Measurements from ENCODE around the gene RPS6KB1. TPM values are rescaled to one million over a fixed set of nuclear protein-coding genes. Genes with fewer than 3 reads are reported as not detected.

RPS6KB1 gene
- total and polyA plus RNA-seq, 9 of the 15 experiments (the other 6 are each of a cell fraction or from before 2014, with no cell fraction given), result 8.8 to 60.7 (median 35.1) TPM

DNA sequence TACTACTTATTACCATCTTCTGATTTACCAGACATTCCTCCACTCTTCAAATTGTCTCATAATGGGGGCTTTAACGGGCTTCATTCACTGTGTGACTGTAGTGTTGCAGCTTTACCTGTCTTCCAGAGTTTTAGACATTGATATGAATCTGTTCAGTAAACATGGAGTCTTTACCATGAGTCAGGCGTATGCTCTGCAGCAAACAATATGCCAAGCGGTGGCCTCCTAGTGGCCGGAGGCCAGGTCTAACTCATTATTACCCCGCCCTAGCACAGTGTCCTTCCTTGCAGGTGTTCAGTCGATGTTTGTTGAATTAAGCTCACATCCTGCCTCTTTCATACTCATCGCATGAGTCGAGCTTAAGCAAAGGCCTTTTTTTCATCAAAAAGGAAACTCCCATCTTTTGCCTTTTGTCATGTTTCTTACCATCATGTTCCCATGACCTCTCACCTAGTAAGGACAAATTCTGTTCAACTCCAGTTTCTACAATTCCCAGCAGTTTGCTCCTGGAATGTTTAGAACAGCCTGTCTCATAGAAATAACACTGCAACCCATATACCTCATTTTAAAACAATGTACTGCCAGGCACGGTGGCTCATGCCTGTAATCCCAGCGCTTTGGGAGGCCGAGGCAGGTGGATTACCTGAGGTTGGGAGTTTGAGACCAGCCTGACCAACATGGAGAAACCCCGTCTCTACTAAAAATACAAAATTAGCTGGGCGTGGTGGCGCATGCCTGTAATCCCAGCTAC, 39.6 kb upstream of the RPS6KB1 start (continued):
- TF ChIP-seq, protein P1, sequence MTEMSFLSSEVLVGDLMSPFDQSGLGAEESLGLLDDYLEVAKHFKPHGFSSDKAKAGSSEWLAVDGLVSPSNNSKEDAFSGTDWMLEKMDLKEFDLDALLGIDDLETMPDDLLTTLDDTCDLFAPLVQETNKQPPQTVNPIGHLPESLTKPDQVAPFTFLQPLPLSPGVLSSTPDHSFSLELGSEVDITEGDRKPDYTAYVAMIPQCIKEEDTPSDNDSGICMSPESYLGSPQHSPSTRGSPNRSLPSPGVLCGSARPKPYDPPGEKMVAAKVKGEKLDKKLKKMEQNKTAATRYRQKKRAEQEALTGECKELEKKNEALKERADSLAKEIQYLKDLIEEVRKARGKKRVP (CRISPR knock-in tag; IDR thresholded peaks at IDR 0.05), result no peak
- TF ChIP-seq ELF1 (tag; IDR thresholded peaks at IDR 0.05) (no peak), FOXA3 (CRISPR knock-in tag; conservative IDR thresholded peaks at IDR 0.05 in 1 of 2, IDR thresholded peaks at IDR 0.05 in 1 of 2) (peak; percentile 94 to 97), MYC (IDR thresholded peaks at IDR 0.05; ENCODE audit: low read depth, low read length) (0 out of 2 replicates have a peak, but pooled peaks have one; percentile 26), MYC (CRISPR knock-in tag; IDR thresholded peaks at IDR 0.05; ENCODE audit: borderline replicate concordance, low read depth) (no peak), SIN3A (IDR thresholded peaks at IDR 0.05; ENCODE audit: borderline replicate concordance in 2 of 2, control insufficient read depth in 1 of 2, low read depth in 2 of 2, low read length in 2 of 2) (no peak), KAT2B (IDR thresholded peaks at IDR 0.05; ENCODE audit: low read depth, low read length) (no peak), JUND (IDR thresholded peaks at IDR 0.05; ENCODE audit: borderline replicate concordance, low read depth, low read length) (peak; percentile 70; the same call in 1 of the 2 replicates), JUND (tag; IDR thresholded peaks at IDR 0.05; ENCODE audit: borderline replicate concordance, low read depth, low read length) (no peak), MAFG (tag; conservative IDR thresholded peaks at IDR 0.05) (peak; percentile 38; the same call in 1 of the 2 replicates), ERF (CRISPR knock-in tag; IDR thresholded peaks at IDR 0.05) (no peak), ZNF24 (IDR thresholded peaks at IDR 0.05) (0 out of 2 replicates have a peak, but pooled peaks have one; percentile 47)
- TF ChIP-seq, protein P2, sequence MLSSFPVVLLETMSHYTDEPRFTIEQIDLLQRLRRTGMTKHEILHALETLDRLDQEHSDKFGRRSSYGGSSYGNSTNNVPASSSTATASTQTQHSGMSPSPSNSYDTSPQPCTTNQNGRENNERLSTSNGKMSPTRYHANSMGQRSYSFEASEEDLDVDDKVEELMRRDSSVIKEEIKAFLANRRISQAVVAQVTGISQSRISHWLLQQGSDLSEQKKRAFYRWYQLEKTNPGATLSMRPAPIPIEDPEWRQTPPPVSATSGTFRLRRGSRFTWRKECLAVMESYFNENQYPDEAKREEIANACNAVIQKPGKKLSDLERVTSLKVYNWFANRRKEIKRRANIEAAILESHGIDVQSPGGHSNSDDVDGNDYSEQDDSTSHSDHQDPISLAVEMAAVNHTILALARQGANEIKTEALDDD (IDR thresholded peaks at IDR 0.05), result no peak
- TF ChIP-seq, protein P3, sequence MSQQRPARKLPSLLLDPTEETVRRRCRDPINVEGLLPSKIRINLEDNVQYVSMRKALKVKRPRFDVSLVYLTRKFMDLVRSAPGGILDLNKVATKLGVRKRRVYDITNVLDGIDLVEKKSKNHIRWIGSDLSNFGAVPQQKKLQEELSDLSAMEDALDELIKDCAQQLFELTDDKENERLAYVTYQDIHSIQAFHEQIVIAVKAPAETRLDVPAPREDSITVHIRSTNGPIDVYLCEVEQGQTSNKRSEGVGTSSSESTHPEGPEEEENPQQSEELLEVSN (IDR thresholded peaks at IDR 0.05; ENCODE audit: borderline replicate concordance in 1 of 2, extremely low read depth in 1 of 2, insufficient read depth in 1 of 2, insufficient read length in 1 of 2, low read depth in 1 of 2, low read length in 1 of 2, poor library complexity in 1 of 2, severe bottlenecking in 1 of 2), result peak in 1 of 2 experiments; percentile 50
